HepG2 (cell line): ENCODE data around the gene ATG2A. TPM values are rescaled to one million over a fixed set of nuclear protein-coding genes. Genes with fewer than 3 reads are reported as not detected.

Source experiments
- ATAC-seq: fragments of 200-7000 bp; cut with Tn5 transposase; 3 replicates; pipeline ENCODE4 v1.9.1; 2020; ENCODE audit warnings: mild to moderate bottlenecking, moderate library complexity
- BruUV-seq: library from RNA; stranded (reverse); fragments of 400-500 nt; replicated peaks from 2 replicates; lab custom pipeline; 2021; lab: Mats Ljungman, UMichigan
- CTCF ChIA-PET: fragments of 300-600 bp; formaldehyde crosslinking; extraction: SDS; loops from one replicate; lab custom pipeline; 2021; ENCODE audit warnings: low total read pairs, inconsistent platforms, low intra/inter-chr PET ratio; lab: Yijun Ruan, JAX
- POLR2A ChIA-PET: fragments of 350-600 bp; sonication (Branson Sonifier 250); formaldehyde crosslinking; loops from one replicate; lab custom pipeline; 2020; ENCODE audit warnings: antibody characterized with exemption, inconsistent platforms; lab: Yijun Ruan, JAX
- DNase-seq: peaks from one replicate; pipeline ENCODE4 v3.0.0-alpha.2; 2015; ENCODE audit warnings: low spot score
- FAIRE-seq: peaks from 3 replicates; lab custom pipeline; 2011; peaks lifted over from hg19 to GRCh38; lab: Jason Lieb, UNC
- H2AFZ ChIP-seq: one replicate; pipeline ENCODE4 v1.6.1; 2011; ENCODE audit warnings: low read length, inconsistent platforms
- H3K27ac ChIP-seq: fragments of 300-600 bp; 3 replicates; pipeline ENCODE4 v1.8.0; 2011; ENCODE audit warnings: mixed run types, mild to moderate bottlenecking, mixed read lengths, low read length, inconsistent platforms; ENCODE audit not compliant: insufficient read depth; ENCODE audit errors: extremely low read length
- H3K27me3 ChIP-seq, 2 experiments: fragments of 200-600 bp in 1 of 2; 2 replicates in 1 of 2; 3 replicates in 1 of 2; pipeline versions ENCODE4 v1.6.0 to v1.8.0; 2011; ENCODE audit warnings: low read length in 2 of 2, mild to moderate bottlenecking in 2 of 2, moderate library complexity in 2 of 2, inconsistent platforms in 1 of 2; ENCODE audit not compliant: insufficient read depth in 2 of 2, control insufficient read depth in 1 of 2
- H3K36me3 ChIP-seq, 2 experiments: fragments of 200-600 bp in 1 of 2; replicated peaks in 1 of 2; 2 replicates in 1 of 2; 3 replicates in 1 of 2; pipeline versions ENCODE4 v1.5.1 to v1.8.0; 2011; ENCODE audit warnings: low read length in 2 of 2, inconsistent platforms in 1 of 2; ENCODE audit not compliant: insufficient read depth in 2 of 2, control insufficient read depth in 1 of 2
- H3K4me1 ChIP-seq: 2 replicates; pipeline ENCODE4 v1.5.1; 2012; ENCODE audit warnings: low read length, inconsistent platforms; ENCODE audit not compliant: insufficient read depth
- H3K4me2 ChIP-seq: 2 replicates; pipeline ENCODE4 v1.6.0; 2011; ENCODE audit warnings: low read depth, low read length, inconsistent platforms
- H3K4me3 ChIP-seq, 3 experiments: fragments of 200-600 bp in 1 of 3; sonication (generic), shearing (Covaris generic) in 1 of 3; replicated peaks in 1 of 3; 2 replicates each; pipeline ENCODE4 v1.5.1; 2011 to 2016; ENCODE audit warnings: low read length in 3 of 3, inconsistent platforms in 2 of 3, low read depth in 2 of 3, mild to moderate bottlenecking in 2 of 3, control low read depth in 1 of 3, mixed read lengths in 1 of 3; ENCODE audit not compliant: insufficient read depth in 1 of 3
- H3K79me2 ChIP-seq: one replicate; pipeline ENCODE4 v1.6.1; 2011; ENCODE audit warnings: low read length, inconsistent platforms; ENCODE audit not compliant: insufficient read depth
- H3K9ac ChIP-seq: 2 replicates; pipeline ENCODE4 v1.6.0; 2011; ENCODE audit warnings: mild to moderate bottlenecking, low read depth, low read length, inconsistent platforms; ENCODE audit not compliant: insufficient read depth
- H3K9me3 ChIP-seq: 2 replicates; pipeline ENCODE4 v1.5.1; 2012; ENCODE audit warnings: mild to moderate bottlenecking, low read length
- H4K20me1 ChIP-seq: 2 replicates; pipeline ENCODE4 v1.6.0; 2011; ENCODE audit warnings: inconsistent platforms, mild to moderate bottlenecking, low read length, moderate library complexity; ENCODE audit not compliant: insufficient read depth
- ARID2 ChIP-seq: sonication (generic); formaldehyde crosslinking; IDR thresholded peaks from 2 replicates; pipeline ENCODE4 v1.8.1; 2022; ENCODE audit warnings: mild to moderate bottlenecking, missing genetic modification reagents, borderline replicate concordance
- CAMTA2 ChIP-seq: sonication (generic); formaldehyde crosslinking; IDR thresholded peaks from 2 replicates; pipeline ENCODE4 v1.4.0; 2020; ENCODE audit warnings: mild to moderate bottlenecking, missing genetic modification reagents, borderline replicate concordance
- E2F2 ChIP-seq: sonication (generic); formaldehyde crosslinking; IDR thresholded peaks from 2 replicates; pipeline ENCODE4 v1.4.0; 2020; ENCODE audit warnings: missing genetic modification reagents, borderline replicate concordance
- FOXA3 ChIP-seq: IDR thresholded peaks from 2 replicates; pipeline ENCODE4 v1.6.1; 2016; ENCODE audit warnings: missing genetic modification reagents, missing compliant biosample characterization
- HHEX ChIP-seq: IDR thresholded peaks from 2 replicates; pipeline ENCODE4 v1.6.1; 2016; ENCODE audit warnings: control low read depth
- KAT7 ChIP-seq: IDR thresholded peaks from 2 replicates; pipeline ENCODE4 v1.6.1; 2018; ENCODE audit warnings: borderline replicate concordance, missing compliant biosample characterization
- KDM6A ChIP-seq: IDR thresholded peaks from 2 replicates; pipeline ENCODE4 v1.6.1; 2016; ENCODE audit warnings: low read depth
- MAFG ChIP-seq: sonication (generic); formaldehyde crosslinking; IDR thresholded peaks from 2 replicates; pipeline ENCODE4 v1.5.1; 2020; ENCODE audit warnings: mild to moderate bottlenecking, missing genetic modification reagents
- MED1 ChIP-seq: sonication (generic); formaldehyde crosslinking; IDR thresholded peaks from 2 replicates; pipeline ENCODE4 v1.4.0; 2020; ENCODE audit warnings: missing genetic modification reagents
- MYC ChIP-seq: sonication (generic); formaldehyde crosslinking; IDR thresholded peaks from 2 replicates; pipeline ENCODE4 v1.9.0; 2021; ENCODE audit warnings: missing genetic modification reagents, borderline replicate concordance
- NONO ChIP-seq, 2 experiments: fragments of 450-650 bp in 1 of 2; sonication (generic) in 1 of 2; formaldehyde crosslinking in 1 of 2; IDR thresholded peaks in 1 of 2; conservative IDR thresholded peaks in 1 of 2; 2 replicates each; pipeline versions ENCODE4 v1.6.1 to v1.8.0; 2017 to 2022; ENCODE audit warnings: mild to moderate bottlenecking in 1 of 2, missing genetic modification reagents in 1 of 2, moderate library complexity in 1 of 2
- PPARG ChIP-seq: conservative IDR thresholded peaks from 2 replicates; pipeline ENCODE4 v1.6.1; 2016; ENCODE audit warnings: missing biosample characterization, missing genetic modification reagents
- RBAK ChIP-seq: sonication (generic); formaldehyde crosslinking; IDR thresholded peaks from 2 replicates; pipeline ENCODE4 v1.5.1; 2020; ENCODE audit warnings: mild to moderate bottlenecking, missing genetic modification reagents
- SSRP1 ChIP-seq: IDR thresholded peaks from 2 replicates; pipeline ENCODE4 v1.6.1; 2016; ENCODE audit warnings: control low read depth
- ZFP36L2 ChIP-seq: sonication (generic); formaldehyde crosslinking; IDR thresholded peaks from 2 replicates; pipeline ENCODE4 v1.4.0; 2020; ENCODE audit warnings: missing genetic modification reagents
- ZFP41 ChIP-seq: sonication (generic); formaldehyde crosslinking; IDR thresholded peaks from 2 replicates; pipeline ENCODE4 v1.4.0; 2020; ENCODE audit warnings: mild to moderate bottlenecking, missing genetic modification reagents, borderline replicate concordance
- ZNF205 ChIP-seq: IDR thresholded peaks from 2 replicates; pipeline ENCODE4 v1.6.1; 2018; ENCODE audit warnings: missing biosample characterization, missing genetic modification reagents
- ZNF331 ChIP-seq: sonication (generic); formaldehyde crosslinking; IDR thresholded peaks from 2 replicates; pipeline ENCODE4 v1.4.0; 2020; ENCODE audit warnings: missing genetic modification reagents
- ZNF441 ChIP-seq: sonication (generic); formaldehyde crosslinking; IDR thresholded peaks from 2 replicates; pipeline ENCODE4 v1.7.0; 2021; ENCODE audit warnings: missing genetic modification reagents, borderline replicate concordance
- ZNF747 ChIP-seq: sonication (generic); formaldehyde crosslinking; IDR thresholded peaks from 2 replicates; pipeline ENCODE4 v1.8.1; 2023; ENCODE audit warnings: missing genetic modification reagents, mild to moderate bottlenecking, borderline replicate concordance
- WGBS: methylation state at CpG from one replicate; pipeline ENCODE4 v1.1.6; 2017; ENCODE audit warnings: low lambda C conversion rate; 5-methylcytosine and 5-hydroxymethylcytosine counted together
- in situ Hi-C: cut with HindIII; loops from 2 replicates; pipeline ENCODE4 v1.10.0; 2017; ENCODE audit warnings: low pct_unique_long_range_greater_than_20kb; ENCODE audit not compliant: extremely low pct_ligation_motif_present
- intact Hi-C: fragments of 100-400 bp; cut with micrococcal nuclease; formaldehyde crosslinking; loops from one replicate; pipeline ENCODE4 v1.10.0; 2022; ENCODE audit not compliant: unreplicated experiment
- polyA plus RNA-seq, 8 experiments: library from polyadenylated mRNA; depleted of rRNA in 3 of 8; stranded (reverse) in 7 of 8; unstranded in 1 of 8; fragments of >200 nt; fragmentation: Illumina TruSeq in 4 of 8; extraction: Trizol in 4 of 8; gene quantifications; 2 replicates each; pipeline versions ENCODE4 v1.2.1 to v1.2.3, GENCODE V29; 2011 to 2016; ENCODE audit warnings: low read depth in 4 of 8, missing spikeins in 1 of 8, mixed read lengths in 1 of 8; ENCODE audit not compliant: insufficient read depth in 1 of 8
- total RNA-seq, 5 experiments: library from RNA; depleted of rRNA; stranded (reverse); fragments of >200 nt; fragmentation: Illumina TruSeq; extraction: Trizol; gene quantifications; 2 replicates each; pipeline ENCODE4 v1.2.3, GENCODE V29; 2016; ENCODE audit warnings: low read depth in 1 of 5

Gene ATG2A
- total and polyA plus RNA-seq, 2 of the 13 experiments (the other 11 are each of a cell fraction or from before 2014, with no cell fraction given): 6.7 to 8.0 TPM

GRCh38 chr11:64859542-64860414, 57.2 kb downstream of the ATG2A start:
- FAIRE-seq: no peak
- Histone ChIP-seq H3K4me2 (no peak overlapping the region), H3K36me3 (peaks cover 8 to 27% of the 10 kb centered on the region in 2 experiments; a peak in 4 of 5 replicates), H3K27ac (no peak overlapping the region), H2AFZ (no peak overlapping the region), H3K9me3 (no peaks in the 10 kb centered on the region), H4K20me1 (no peaks in the 10 kb centered on the region), H3K4me1 (peaks cover 61% of the 10 kb centered on the region), H3K9ac (no peak overlapping the region), H3K27me3 (no peaks in the 10 kb centered on the region), H3K79me2 (peaks cover 13% of the 10 kb centered on the region), H3K4me3 (no peak overlapping the region)
- intact Hi-C loops (no loop called here), in situ Hi-C loops (no loop called here)
- BruUV-seq: no TSS peak
- TF ChIP-seq ZFP36L2 (CRISPR knock-in tag) (no peak), HHEX (CRISPR knock-in tag) (no peak), ZNF205 (no peak), ZNF331 (no peak), KAT7 (CRISPR knock-in tag) (no peak), E2F2 (CRISPR knock-in tag) (no peak), RBAK (no peak), MYC (CRISPR knock-in tag) (no peak), ZNF441 (CRISPR knock-in tag) (no peak), KDM6A (CRISPR knock-in tag) (no peak), ARID2 (no peak), ZNF747 (CRISPR knock-in tag) (no peak), MAFG (CRISPR knock-in tag) (no peak), MED1 (CRISPR knock-in tag) (no peak), FOXA3 (CRISPR knock-in tag) (no peak), PPARG (CRISPR knock-in tag) (no peak), SSRP1 (CRISPR knock-in tag) (no peak), CAMTA2 (CRISPR knock-in tag) (no peak), NONO (IDR thresholded peaks at IDR 0.05) (no peak), NONO (CRISPR knock-in tag; conservative IDR thresholded peaks at IDR 0.05) (no peak), ZFP41 (CRISPR knock-in tag) (no peak)
- no peak for ATAC-seq
- ChIA-PET CTCF (no interaction called here), POLR2A (interaction anchor here (2.7 kb wide), 1 partner anchor 13 kb away, joined by 10 read pairs; no protein-coding TSS in a partner anchor)
- DNase-seq: no peak
- WGBS: 96% methylated on average over 32 of the region's 33 CpGs
